ENCODE data around the gene SPAG9. TPM values are rescaled to one million over a fixed set of nuclear protein-coding genes. Genes with fewer than 3 reads are reported as not detected.

SPAG9 gene
- total RNA-seq, 2 donors from 2014 or later = 77.0 to 85.8 TPM

DNA sequence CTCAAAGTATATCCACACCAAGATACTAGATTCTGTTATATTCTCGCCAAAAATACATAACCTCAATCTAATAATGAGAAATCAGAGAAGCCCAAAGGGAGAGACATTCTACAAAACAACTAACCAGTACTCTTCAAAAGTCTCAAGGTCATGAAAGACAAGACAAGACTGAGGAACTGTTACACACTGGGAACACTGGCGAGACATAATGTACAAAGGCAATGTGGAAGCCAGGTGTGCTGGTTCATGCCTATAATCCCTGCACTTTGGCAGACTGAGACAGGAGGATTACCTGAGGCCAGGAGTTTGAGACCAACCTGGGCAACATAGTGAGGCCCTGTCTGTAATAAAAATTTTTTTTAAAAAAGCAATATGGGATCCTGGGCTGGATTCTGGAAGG is 85.9 kb downstream of the SPAG9 start:
- no peaks in the 10 kb centered on the region for H3K9me3 ChIP-seq (ENCODE audit: control insufficient read depth, low read length, poor library complexity, severe bottlenecking)
- Mint-ChIP-seq H3K4me3 (no peak overlapping the region), H3K27ac (peak overlapping the region; percentile 34), H3K4me1 (peaks cover 21% of the 10 kb centered on the region), H3K36me3 (ENCODE audit: low read depth) (peaks cover 10% of the 10 kb centered on the region), H3K27me3 (no peaks in the 10 kb centered on the region)
- ATAC-seq = no peak
- DNase-seq = no peak

DNA sequence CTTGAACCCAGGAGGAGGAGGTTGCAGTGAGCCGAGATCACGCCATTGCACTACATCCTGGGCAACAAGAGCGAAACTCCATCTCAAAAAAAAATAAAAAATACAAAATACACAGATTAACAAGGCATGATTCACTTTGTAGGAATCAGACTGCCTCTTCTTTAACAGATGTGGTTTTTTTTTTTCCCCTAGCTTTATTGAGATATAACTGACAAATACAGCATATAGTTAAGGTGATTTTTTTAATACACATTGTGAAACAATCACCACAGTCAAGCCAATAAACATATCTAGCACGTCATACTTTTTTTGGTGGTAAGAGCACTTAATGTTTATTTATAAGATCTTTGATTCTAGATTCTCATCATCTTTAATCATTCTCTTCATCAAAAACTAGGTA is 87.8 kb downstream of the SPAG9 start:
- ATAC-seq = no peak
- Mint-ChIP-seq H3K27ac (peak overlapping the region; percentile 45), H3K36me3 (ENCODE audit: low read depth) (peaks cover 7% of the 10 kb centered on the region), H3K4me1 (peaks cover 22% of the 10 kb centered on the region), H3K27me3 (no peaks in the 10 kb centered on the region), H3K4me3 (no peak overlapping the region)
- DNase-seq = no peak
- no peaks in the 10 kb centered on the region for H3K9me3 ChIP-seq (ENCODE audit: control insufficient read depth, low read length, poor library complexity, severe bottlenecking)

DNA sequence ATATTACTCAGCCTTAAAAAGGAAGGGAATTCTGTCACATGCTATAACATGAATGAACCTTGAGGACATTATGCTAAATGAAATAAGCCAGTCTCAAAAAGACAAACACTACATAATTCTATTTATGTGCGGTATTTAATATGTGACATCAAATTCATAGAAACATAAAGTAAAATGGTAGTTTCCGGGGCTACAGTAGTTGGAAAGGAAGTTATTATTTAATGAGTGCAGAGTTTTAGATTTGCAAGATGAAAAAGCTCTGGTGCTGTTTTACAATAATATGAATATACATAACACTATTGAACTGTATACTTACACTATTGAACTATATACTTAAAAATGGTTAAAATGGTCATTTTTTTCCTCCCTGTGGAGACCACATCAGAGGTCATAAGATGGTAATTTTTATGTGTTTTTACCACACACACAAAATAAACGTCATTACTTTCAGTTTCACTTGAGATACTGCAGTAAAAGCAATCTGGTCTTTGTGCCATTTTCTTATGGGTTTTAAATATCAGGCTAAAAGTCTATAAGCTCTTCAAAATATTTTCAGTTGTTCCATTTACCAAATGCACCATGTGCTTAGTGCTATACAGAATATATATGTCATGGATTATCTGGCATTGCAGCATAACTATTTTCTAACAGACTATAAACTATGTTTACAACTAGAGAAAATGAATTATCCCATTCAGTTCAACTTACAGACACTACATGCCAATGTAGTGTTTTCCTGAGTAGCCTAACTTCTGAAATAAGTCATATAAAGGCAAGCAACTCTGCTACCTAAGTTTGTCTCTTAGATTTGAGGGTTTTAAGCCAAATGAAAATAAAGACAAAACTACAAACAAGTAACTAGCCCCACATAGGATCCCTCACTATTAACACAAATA is 90.9 kb downstream of the SPAG9 start:
- Mint-ChIP-seq H3K27ac (peak overlapping the region; percentile 92), H3K36me3 (ENCODE audit: low read depth) (no peaks in the 10 kb centered on the region), H3K4me1 (peaks cover 13% of the 10 kb centered on the region), H3K4me3 (peak overlapping the region; percentile 62), H3K27me3 (no peaks in the 10 kb centered on the region)
- DNase-seq (no peak), ATAC-seq (peak; percentile 77)
- no peaks in the 10 kb centered on the region for H3K9me3 ChIP-seq (ENCODE audit: control insufficient read depth, low read length, poor library complexity, severe bottlenecking)

DNA sequence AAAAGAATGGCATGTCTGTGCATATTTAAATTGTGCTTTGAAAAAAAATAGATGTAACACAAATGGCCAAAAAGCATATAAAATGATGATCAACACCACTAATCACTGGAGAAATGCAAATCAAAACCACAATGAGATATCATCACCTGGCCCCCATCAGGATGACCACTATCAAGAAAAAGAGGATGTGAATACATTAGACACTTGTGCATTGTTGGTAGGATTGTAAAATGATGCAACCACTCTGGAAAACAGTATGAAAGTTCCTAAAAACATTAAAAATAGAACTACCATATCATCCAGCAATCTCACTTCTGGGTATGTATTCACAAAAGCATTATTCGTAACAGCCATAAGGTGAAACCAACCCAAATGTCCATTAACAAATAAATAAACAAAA is 91.5 kb downstream of the SPAG9 start:
- ATAC-seq (no peak), DNase-seq (no peak)
- Mint-ChIP-seq H3K27ac (peak overlapping the region; percentile 92), H3K36me3 (ENCODE audit: low read depth) (no peaks in the 10 kb centered on the region), H3K4me1 (peaks cover 13% of the 10 kb centered on the region), H3K4me3 (peak overlapping the region; percentile 62), H3K27me3 (no peaks in the 10 kb centered on the region)
- H3K9me3 ChIP-seq (ENCODE audit: control insufficient read depth, low read length, poor library complexity, severe bottlenecking) = no peaks in the 10 kb centered on the region

DNA sequence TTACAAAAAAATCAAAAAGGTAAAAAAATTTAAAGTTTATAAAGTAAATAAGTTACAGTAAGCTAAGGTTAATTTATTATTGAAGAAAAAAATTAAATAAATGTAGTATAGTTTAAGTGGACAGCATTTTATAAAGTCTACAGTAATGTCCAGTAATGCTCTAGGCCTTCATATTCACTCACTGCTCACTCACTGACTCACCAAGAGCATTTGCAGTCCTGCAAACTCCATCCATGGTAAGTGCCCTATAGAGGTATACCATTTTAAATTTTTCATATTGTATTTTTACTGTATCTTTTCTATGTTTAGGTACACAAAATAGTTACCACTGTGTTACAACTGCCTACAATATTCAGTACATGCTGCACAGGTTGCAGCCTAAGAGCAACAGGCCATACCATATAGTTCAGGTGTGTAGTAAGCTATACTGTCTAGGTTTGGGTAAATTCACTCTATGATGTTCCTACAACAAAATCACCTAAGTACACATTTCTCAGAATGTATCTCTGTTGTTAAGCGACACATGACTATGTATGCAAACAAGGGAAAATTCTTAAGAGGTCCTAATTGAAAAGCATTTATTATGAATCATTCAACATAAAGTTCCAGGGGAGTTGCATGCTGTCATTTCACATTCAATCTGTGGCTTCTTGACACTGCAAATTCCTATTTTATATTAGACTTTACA is 92.3 kb downstream of the SPAG9 start:
- no peak overlapping the region for H3K4me3 Mint-ChIP-seq
- H3K4me1 Mint-ChIP-seq = peaks cover 13% of the 10 kb centered on the region
- no peaks in the 10 kb centered on the region for H3K9me3 ChIP-seq (ENCODE audit: control insufficient read depth, low read length, poor library complexity, severe bottlenecking)
- H3K27ac Mint-ChIP-seq = peak overlapping the region; percentile 92
- H3K36me3 Mint-ChIP-seq (ENCODE audit: low read depth) = no peaks in the 10 kb centered on the region
- H3K27me3 Mint-ChIP-seq = no peaks in the 10 kb centered on the region
- DNase-seq (no peak), ATAC-seq (no peak)

DNA sequence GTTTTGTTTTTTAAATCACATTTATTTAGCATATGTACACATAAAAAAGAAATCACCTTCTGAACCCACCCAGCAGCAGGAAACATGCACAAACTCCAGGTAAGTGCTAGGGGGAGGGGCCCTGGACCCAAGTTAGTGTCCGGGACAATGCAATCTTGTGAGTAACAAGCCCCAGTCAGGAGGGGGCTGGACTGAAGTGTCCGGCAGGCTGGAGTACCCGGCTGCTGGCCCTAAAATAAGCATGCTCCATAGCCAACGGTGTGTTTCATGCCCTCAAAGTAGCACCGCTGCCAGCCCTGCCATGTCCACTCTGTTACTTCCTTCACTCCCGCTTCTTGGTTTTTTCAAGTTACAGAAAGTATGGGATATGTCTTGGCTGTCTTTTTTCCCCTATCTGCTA is 102.1 kb downstream of the SPAG9 start:
- H3K27ac Mint-ChIP-seq = no peak overlapping the region
- H3K4me1 Mint-ChIP-seq = peaks cover 11% of the 10 kb centered on the region
- ATAC-seq = no peak
- H3K9me3 ChIP-seq (ENCODE audit: control insufficient read depth, low read length, poor library complexity, severe bottlenecking) = no peaks in the 10 kb centered on the region
- H3K36me3 Mint-ChIP-seq (ENCODE audit: low read depth) = peaks cover 10% of the 10 kb centered on the region
- DNase-seq = no peak
- H3K4me3 Mint-ChIP-seq = no peak overlapping the region
- no peaks in the 10 kb centered on the region for H3K27me3 Mint-ChIP-seq

DNA sequence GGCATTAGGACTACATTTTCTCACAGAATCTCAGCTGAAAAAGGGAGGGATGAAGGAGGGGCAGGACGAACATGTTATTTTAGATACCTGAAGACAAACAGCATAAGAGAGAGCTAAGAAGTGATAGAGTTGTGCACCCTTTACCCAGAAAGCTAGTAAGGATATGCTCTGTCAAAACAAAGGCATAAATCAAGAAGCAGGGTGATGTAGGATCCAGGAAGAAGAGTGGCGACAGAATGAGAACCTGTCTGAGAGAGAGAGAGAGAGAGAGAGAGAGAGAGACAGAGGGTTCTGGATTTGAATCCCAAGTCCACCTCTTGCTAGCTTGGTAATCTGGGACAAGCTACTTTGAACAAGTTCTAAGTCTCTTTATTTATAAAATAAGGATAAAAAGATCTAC is 103.4 kb downstream of the SPAG9 start:
- Mint-ChIP-seq H3K27ac (peak overlapping the region; percentile 79), H3K4me3 (no peak overlapping the region), H3K36me3 (ENCODE audit: low read depth) (peaks cover 10% of the 10 kb centered on the region), H3K27me3 (no peaks in the 10 kb centered on the region), H3K4me1 (peaks cover 11% of the 10 kb centered on the region)
- no peak for DNase-seq
- no peak for ATAC-seq
- H3K9me3 ChIP-seq (ENCODE audit: control insufficient read depth, low read length, poor library complexity, severe bottlenecking) = no peaks in the 10 kb centered on the region

DNA sequence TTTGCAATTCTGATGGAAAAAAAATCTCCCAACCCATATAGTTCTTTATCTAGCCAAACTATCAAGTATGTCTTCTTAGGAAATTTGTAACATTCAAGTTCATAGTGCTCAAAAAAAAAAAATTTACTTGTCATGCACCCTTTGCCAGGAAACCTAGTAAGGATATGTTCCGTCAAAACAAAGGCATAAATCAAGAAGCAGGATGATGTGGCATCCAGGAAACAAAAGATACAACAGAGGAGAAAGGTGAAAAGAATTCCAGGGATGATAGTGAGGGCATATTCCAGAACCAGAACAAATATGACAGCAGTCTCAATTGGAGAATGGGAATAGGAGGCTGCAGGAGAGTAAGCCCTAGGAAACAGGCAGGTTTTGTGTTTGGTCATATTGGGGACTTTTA is 104.6 kb downstream of the SPAG9 start:
- Mint-ChIP-seq H3K36me3 (ENCODE audit: low read depth) (peaks cover 10% of the 10 kb centered on the region), H3K27me3 (no peaks in the 10 kb centered on the region), H3K27ac (peak overlapping the region; percentile 49), H3K4me3 (no peak overlapping the region), H3K4me1 (peaks cover 11% of the 10 kb centered on the region)
- ATAC-seq (no peak), DNase-seq (no peak)
- no peaks in the 10 kb centered on the region for H3K9me3 ChIP-seq (ENCODE audit: control insufficient read depth, low read length, poor library complexity, severe bottlenecking)

DNA sequence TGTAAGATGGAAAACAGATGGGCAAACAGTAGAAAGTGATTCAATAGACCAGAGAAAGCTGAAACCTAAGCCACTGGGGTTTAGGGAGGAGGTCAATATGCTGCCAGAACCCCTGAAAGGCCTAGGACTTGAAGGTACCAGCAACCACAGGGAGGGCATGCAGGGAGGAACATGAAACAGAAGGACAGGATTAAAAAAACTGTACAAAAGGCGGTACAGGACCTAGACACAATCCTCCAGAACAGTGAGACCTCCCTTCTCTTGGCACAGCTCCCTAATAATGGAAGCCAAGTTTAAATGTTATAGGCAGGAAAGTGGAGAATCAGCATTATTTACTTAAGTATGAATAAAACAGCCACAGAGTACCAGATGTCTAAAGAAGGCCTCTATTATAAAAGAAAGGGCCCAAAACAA is 105.5 kb downstream of the SPAG9 start:
- no peak for DNase-seq
- Mint-ChIP-seq H3K4me1 (peaks cover 16% of the 10 kb centered on the region), H3K4me3 (no peak overlapping the region), H3K27me3 (no peaks in the 10 kb centered on the region), H3K27ac (no peak overlapping the region), H3K36me3 (ENCODE audit: low read depth) (peaks cover 10% of the 10 kb centered on the region)
- no peak for ATAC-seq
- no peaks in the 10 kb centered on the region for H3K9me3 ChIP-seq (ENCODE audit: control insufficient read depth, low read length, poor library complexity, severe bottlenecking)

DNA sequence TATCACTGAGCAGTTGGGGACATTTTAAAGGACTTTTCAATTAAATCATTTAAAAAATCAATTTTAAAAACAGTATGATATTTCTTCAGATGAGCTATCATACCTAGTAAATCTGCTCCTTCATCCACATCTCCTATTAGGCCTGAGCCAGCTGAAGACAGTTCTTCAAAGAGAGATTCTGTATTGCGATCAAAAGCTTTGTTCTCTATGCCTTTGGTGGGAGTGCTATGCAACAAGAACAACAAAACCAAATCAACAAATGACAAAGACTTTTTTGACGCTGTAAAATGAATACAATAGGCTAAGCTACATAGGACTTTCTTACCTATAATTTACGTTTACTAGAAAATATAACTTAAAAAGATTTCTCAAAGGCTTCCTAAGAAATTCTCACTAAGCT is 106.5 kb downstream of the SPAG9 start:
- no peak overlapping the region for H3K4me3 Mint-ChIP-seq
- H3K27me3 Mint-ChIP-seq = no peaks in the 10 kb centered on the region
- H3K4me1 Mint-ChIP-seq = peaks cover 16% of the 10 kb centered on the region
- H3K27ac Mint-ChIP-seq = no peak overlapping the region
- no peak for DNase-seq
- H3K9me3 ChIP-seq (ENCODE audit: control insufficient read depth, low read length, poor library complexity, severe bottlenecking) = no peaks in the 10 kb centered on the region
- H3K36me3 Mint-ChIP-seq (ENCODE audit: low read depth) = peaks cover 10% of the 10 kb centered on the region
- no peak for ATAC-seq

DNA sequence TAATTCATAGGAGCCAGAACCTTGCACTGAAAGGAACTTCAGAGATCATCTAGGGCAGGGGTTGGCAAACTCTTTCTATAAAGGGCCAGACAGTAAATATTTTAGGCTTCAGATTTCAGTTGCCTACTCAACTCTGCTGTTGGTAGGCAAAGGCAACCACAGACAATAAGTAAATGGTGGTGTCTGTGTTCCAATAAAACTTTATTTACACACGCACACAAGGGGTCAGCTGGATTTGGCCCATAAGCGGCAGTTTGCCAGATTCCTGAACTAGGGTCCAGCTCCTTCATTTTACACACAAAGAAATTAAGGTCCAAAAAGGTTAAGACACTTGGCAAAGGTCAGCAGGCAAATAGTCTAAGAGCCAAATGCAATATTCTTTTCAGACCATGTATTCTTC is 107.3 kb downstream of the SPAG9 start:
- no peaks in the 10 kb centered on the region for H3K9me3 ChIP-seq (ENCODE audit: control insufficient read depth, low read length, poor library complexity, severe bottlenecking)
- peak overlapping the region; percentile 11 for H3K27ac Mint-ChIP-seq
- no peaks in the 10 kb centered on the region for H3K27me3 Mint-ChIP-seq
- DNase-seq (no peak), ATAC-seq (no peak)
- H3K4me1 Mint-ChIP-seq = peaks cover 16% of the 10 kb centered on the region
- H3K4me3 Mint-ChIP-seq = no peak overlapping the region
- H3K36me3 Mint-ChIP-seq (ENCODE audit: low read depth) = peaks cover 10% of the 10 kb centered on the region

DNA sequence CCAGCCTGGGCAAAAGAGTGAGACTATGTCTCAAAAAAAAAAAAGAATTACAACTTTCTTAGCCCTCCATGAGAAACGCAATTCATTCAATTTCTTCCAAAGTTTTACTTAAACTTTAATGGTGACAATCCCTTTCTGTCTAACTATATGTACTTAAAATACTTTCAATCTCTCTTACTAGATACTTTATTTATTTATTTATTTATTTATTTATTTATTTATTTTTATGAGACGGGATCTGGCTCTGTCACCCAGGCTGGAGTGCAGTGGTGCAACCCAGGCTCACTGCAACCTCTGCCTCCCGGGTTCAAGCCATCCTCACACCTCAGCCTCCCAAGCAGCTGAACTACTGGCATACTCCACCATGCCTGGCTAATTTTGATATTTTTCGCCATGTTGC is 108.1 kb downstream of the SPAG9 start:
- H3K36me3 Mint-ChIP-seq (ENCODE audit: low read depth) = peaks cover 10% of the 10 kb centered on the region
- no peak for ATAC-seq

DNA sequence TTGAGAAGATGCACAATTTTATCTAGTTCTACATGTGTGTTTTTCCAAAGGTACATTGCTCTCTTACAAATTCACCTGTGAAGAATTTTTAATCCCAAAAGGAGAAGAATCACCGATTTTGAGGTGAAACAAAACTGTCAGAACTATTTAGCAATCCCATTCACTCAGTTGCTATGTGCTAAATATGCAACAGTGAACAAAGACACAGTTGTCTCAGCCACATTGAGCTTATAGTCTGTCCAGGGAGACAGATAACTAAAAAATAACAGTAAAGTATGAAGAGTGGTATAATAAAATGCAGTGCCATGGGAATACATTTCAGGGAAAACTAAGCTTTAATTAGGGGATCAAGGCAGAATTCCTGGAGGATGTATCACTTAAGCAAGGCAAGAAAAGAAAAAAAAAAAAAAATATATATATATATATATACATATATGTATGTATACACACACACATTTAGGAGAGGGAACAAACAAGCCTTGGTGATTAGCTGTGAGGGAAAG is 110.4 kb downstream of the SPAG9 start:
- no peaks in the 10 kb centered on the region for H3K9me3 ChIP-seq (ENCODE audit: control insufficient read depth, low read length, poor library complexity, severe bottlenecking)
- no peak for ATAC-seq
- Mint-ChIP-seq H3K36me3 (ENCODE audit: low read depth) (peaks cover 10% of the 10 kb centered on the region), H3K27ac (no peak overlapping the region), H3K27me3 (no peaks in the 10 kb centered on the region), H3K4me1 (peaks cover 10% of the 10 kb centered on the region), H3K4me3 (no peak overlapping the region)
- DNase-seq = no peak

More for the DNA sequence above, 108.1 kb downstream of the SPAG9 start:
- Mint-ChIP-seq H3K27ac (peak overlapping the region; percentile 11), H3K4me3 (no peak overlapping the region), H3K4me1 (peaks cover 16% of the 10 kb centered on the region), H3K27me3 (no peaks in the 10 kb centered on the region)
- H3K9me3 ChIP-seq (ENCODE audit: control insufficient read depth, low read length, poor library complexity, severe bottlenecking) = no peaks in the 10 kb centered on the region
- no peak for DNase-seq
